Upper lobe of left lung (tissue), 4 donors: ENCODE measurements around the gene CREB3L2.

ENCODE experiments used
- POLR2AphosphoS5 ChIP-seq, 2 donors: sonication (generic); formaldehyde crosslinking; IDR thresholded peaks; one replicate each; pipeline ENCODE4 v1.5.1; 2017; ENCODE audit warnings: antibody characterized with exemption in 2 of 2
- TF ChIP-seq, protein P1 (sequence below), 6 experiments: fragments of 450-650 bp in 4 of 6; fragments of 200-600 bp in 2 of 6; sonication (generic) in 2 of 6; IDR thresholded peaks; one replicate each; pipeline ENCODE4 v1.5.1; 2016 to 2019; ENCODE audit warnings: antibody characterized with exemption in 6 of 6

DNA sequence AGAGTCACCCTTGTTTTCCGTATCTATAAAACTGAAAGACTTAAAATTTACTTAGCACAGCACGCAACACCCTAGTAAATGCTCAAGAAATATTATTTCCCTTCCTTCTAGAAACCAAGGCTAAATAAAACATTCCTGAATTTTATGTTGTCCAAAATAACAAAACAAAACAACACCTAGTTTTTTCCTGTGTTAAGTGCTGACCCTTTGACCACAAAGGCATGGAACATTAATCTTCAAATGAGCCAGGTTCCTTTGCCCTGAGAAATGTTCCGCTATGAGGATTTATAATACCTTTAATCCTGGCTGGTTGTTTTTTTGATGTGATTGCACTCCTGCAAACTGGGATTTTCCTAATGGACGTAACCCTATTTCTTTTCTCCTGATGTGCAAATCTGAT lies 126.1 kb downstream of the CREB3L2 start:
- TF ChIP-seq, protein P1, sequence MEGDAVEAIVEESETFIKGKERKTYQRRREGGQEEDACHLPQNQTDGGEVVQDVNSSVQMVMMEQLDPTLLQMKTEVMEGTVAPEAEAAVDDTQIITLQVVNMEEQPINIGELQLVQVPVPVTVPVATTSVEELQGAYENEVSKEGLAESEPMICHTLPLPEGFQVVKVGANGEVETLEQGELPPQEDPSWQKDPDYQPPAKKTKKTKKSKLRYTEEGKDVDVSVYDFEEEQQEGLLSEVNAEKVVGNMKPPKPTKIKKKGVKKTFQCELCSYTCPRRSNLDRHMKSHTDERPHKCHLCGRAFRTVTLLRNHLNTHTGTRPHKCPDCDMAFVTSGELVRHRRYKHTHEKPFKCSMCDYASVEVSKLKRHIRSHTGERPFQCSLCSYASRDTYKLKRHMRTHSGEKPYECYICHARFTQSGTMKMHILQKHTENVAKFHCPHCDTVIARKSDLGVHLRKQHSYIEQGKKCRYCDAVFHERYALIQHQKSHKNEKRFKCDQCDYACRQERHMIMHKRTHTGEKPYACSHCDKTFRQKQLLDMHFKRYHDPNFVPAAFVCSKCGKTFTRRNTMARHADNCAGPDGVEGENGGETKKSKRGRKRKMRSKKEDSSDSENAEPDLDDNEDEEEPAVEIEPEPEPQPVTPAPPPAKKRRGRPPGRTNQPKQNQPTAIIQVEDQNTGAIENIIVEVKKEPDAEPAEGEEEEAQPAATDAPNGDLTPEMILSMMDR (IDR thresholded peaks at IDR 0.05), result no peak
- TF ChIP-seq POLR2AphosphoS5 (IDR thresholded peaks at IDR 0.05), result no peak
